ENCODE measurements around the gene ARL15.

The ARL15 gene

GRCh38 chr5:54022223-54022622 is 288.1 kb downstream of the ARL15 start:
- DNase-seq (ENCODE audit: low spot score) = no peak

DNA sequence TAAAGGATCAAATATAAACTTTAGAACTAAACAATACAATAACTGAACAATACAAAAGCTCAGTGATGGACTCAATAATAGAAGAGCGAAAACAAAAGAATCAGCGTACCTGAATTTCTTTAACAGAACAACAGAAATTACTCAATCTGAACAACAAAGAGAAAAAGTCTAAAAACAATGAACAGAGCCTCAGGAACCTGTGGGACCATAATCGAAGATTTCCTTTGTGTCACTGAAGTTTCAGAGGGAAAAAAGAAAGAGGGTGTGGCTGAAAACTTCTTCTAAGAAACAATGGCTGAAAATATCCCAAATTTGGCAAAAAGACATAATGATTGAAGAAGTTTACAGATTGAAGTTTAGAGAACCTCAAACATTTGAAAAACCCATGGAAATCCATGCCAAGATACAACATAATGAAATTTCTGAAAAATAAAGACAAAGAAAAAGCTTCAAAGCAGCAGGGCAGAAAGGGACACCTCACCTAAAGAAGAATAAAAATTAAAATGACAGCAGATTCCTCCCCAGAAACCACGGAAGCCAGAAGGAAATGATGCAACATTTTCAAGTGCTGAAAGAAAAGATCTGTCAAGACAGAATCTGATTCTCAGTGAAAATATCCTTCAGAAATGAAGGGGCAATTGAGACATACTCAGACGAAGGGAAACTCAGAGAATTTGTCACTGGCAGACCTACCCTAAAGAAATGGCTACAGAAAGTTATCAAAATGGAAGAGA is 288.8 kb downstream of the ARL15 start:
- DNase-seq (ENCODE audit: low spot score) = no peak

GRCh38 chr5:54018438-54018837 is 291.9 kb downstream of the ARL15 start:
- DNase-seq (ENCODE audit: low spot score) = no peak

DNA sequence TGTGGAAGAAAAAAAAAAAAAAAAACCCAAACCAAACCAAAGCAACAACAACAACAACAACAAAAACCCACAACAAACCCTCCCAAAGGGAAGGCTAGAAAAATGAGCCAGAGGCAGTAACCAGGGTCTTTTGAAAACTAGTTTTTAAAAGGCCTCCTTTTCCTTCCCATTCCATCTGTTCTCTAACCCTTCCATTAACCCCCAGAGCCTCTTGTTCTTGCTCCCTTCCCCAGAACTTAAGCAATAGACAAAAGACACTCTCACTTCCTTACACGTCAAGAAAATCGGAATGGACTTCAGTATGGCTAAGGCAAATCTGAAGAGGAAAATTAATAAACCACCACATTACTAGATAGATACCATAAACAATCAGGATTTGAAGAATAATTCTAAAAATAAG is 292.8 kb downstream of the ARL15 start:
- no peak for DNase-seq (ENCODE audit: low spot score)

DNA sequence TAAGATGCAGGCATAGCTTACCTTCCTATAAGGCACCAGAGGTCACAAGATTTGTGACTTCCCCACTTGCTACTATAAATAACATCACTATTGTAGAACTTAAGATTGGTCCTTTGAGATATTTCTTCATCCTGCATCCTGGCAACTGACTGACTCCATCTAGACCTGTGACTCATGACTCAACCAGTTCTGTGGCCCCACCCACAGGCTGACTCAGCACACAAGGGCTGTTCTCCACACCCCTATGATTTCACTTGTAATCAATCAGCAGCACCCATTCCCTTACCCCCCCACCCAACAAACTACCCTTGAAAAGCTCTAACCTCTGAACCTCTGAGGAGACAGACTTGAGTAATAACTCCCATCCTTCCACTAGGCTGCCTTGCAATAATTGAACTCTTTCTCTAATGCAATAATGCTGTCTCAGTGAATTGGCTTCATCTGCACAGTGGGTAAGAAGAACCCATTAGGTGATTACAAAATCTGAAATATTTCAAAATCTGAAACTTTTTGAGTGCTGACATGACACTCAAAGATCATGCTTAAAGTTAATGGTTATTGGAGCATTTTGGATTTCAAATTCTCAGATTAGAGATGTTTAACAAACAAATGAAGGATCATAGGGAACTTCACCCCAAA is 296.7 kb downstream of the ARL15 start:
- DNase-seq (ENCODE audit: low spot score) = peak; percentile 53

DNA sequence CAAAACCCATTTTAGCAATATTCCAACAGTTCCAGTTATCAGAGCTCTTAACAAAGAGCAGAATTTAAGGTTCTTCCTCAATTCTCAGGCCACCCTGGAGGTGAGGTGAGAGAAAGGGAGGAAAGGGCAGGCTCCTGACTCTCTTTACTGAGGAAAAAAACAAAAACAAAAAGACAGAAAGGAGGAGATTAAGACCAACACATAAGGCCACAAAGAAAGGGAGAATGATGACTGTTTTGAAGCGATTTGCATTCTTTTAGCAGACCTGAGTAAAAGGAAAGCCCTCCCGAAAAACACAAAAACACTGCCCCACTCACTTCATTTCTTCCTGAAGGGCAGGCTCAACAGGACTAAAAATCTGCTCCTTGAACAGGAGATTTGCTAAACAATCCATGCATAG is 300.5 kb downstream of the ARL15 start:
- DNase-seq (ENCODE audit: low spot score) = no peak

- no peak for DNase-seq (ENCODE audit: low spot score)
Measured at GRCh38 chr5:54009357-54009756, 301.0 kb downstream of the ARL15 start.

DNA sequence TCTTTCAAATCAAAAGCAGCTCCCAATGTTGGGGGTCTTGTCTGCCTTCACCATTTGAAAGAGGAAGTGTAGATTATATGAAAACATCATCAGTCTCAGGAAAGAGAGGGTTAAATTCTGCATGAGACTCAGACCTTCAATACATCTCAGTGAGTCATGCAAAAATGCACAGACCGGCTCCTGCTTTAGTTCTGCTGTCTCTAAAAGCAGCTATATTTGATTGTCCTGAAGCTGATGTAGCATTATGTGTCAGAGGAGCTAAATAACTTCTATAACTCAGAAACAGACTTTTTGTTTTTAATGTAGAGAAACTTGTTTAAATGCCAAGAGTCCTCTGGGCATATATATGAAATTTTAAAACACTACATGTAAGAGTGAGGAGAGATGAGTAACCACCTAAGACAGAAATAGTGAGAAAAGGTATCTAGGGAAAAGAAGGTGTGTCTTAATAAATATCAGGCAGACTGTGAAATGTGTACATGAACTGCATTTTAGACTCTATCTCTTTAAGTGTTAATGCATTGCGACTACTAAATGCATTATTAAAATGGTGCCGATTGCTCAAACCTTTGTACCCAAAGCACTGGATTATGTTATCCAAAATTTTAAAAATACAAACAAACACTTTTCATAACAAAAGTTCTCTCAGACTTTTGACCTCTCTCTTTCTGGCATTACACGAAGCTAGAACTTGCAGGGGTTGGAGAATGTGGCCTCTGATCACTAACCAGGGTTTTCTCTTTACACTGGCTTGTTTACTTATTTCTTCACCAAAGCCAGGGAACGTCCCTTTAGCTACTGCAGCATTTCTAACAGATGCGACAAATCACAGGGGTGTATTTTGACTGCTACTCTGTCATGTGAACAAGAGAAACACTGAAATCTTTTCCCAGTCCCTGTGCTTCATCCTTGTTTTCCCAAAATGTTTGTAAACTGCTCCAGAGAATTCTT is 302.3 kb downstream of the ARL15 start:
- DNase-seq (ENCODE audit: low spot score) = no peak

DNA sequence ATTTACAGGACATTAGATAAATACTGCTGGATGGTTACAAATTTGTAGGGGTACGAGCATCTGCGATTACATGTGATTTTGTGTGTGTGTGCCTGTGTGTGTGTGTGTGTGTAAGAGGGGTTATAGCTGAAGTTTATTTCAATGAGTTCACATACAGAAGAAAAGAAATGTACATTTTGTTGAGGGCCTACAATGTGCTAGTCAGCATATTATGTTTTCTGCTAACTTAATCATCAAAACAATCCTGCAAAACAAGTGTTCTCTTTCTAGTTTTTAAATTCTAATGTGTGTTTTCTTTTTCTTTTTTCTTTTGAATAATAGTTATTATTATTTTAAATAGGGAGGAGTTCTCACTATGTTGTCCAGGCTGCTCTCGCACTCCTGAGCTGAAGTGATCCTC is 305.7 kb downstream of the ARL15 start:
- no peak for DNase-seq (ENCODE audit: low spot score)

DNA sequence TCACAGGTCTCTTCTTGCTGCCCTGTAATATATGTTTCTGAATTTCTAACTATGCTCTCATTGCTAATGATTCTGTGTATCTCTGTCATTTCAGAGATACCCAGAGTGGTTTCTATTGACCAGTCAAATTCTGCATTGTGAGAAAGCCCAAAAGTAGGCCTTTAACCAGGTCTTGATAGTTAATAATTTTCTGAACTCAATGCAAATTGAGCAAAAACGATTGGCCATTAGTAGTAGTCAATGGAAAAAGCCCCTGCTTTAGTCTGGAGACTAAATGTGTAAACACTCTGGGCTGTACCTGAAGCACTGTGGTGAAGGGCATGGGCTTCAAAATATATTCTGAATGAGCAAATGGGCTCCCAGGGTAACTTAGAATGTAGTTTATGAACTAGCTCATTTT is 307.6 kb downstream of the ARL15 start:
- DNase-seq (ENCODE audit: low spot score) = no peak

- no peak for DNase-seq (ENCODE audit: low spot score)
Measured at GRCh38 chr5:54001976-54002775, 308.2 kb downstream of the ARL15 start.

DNA sequence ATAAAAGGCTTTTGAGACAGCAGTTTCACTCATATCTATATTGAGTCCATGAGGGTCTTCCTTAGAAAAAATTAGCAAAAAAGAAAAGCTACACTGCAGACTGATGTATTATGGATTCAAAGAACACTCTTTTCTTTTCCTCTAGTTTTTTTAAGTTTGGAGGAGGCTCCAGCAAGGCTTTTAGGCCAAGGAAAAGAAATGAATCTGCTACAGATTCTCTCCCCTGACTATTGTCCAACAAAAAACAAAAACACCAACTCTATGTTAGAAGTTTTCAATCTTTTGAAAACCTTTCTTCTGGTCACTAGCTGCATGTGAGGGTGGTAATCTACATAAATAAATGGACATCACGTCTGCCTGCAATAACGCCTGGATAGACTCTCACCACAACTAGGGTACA is 310.4 kb downstream of the ARL15 start:
- DNase-seq (ENCODE audit: low spot score) = no peak

- DNase-seq (ENCODE audit: low spot score) = no peak
Measured at GRCh38 chr5:53997736-53998627, 312.4 kb downstream of the ARL15 start.

- no peak for DNase-seq (ENCODE audit: low spot score)
Measured at GRCh38 chr5:53996008-53996407, 314.4 kb downstream of the ARL15 start.

- peak; percentile 19 for DNase-seq (ENCODE audit: low spot score)
Measured at GRCh38 chr5:53994148-53994547, 316.2 kb downstream of the ARL15 start.

- DNase-seq (ENCODE audit: low spot score) = no peak
Measured at GRCh38 chr5:53991942-53992341, 318.4 kb downstream of the ARL15 start.

DNA sequence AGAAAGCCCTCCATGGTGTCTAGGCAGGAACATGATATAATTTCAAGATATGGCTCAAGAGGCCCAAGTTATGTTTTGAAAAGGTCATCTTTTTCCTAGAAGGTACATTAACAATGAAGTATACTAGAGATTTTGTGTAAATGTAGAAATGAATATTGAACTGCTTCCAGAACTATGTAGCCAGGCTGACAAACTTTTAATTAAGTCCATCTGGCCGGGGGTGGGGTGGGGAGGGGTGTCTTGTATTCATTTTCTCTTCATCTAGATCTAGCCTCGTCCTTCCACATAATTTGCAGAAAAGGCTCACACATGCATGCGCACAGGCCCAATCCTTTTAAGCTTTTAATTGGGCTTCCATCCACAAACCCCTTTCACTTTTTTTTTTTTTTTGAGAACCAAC is 323.3 kb downstream of the ARL15 start:
- no peak for DNase-seq (ENCODE audit: low spot score)

DNA sequence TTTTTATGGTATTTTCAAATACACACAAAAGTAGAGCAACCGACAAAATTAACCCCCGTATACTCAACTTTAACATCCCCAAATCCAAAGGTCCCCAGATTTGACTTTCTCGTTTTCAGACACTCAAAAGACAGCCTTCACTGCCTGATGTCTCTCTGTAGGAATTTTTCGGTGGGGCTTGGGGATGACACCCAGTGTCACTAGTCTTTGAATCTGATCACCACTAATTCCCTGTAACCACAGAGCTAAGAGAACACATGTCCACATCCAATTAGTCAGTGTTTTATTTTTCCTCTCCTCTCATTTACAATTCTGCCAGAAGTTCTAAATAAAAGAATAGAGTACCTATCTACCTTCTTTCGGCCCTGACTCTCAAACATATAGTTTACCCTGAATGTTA is 324.6 kb downstream of the ARL15 start:
- no peak for DNase-seq (ENCODE audit: low spot score)

DNA sequence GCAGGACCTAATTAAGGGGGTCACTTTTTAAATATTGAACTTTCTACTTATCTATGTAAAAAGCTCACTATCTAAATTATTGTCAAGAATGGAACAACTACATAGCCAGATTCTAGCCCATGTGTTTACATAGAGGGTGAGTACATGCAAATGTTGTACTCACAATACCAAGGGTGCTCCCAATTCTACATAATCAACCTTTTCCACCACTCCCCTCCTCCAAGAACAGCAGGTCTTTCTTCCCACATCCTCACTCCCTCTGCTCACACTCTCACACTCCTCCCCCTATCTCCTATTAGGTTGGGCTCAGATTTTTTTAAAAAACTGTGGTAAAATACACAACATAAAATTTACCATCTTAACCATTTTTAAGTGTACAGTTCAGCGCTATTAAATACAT is 325.4 kb downstream of the ARL15 start:
- DNase-seq (ENCODE audit: low spot score) = no peak

DNA sequence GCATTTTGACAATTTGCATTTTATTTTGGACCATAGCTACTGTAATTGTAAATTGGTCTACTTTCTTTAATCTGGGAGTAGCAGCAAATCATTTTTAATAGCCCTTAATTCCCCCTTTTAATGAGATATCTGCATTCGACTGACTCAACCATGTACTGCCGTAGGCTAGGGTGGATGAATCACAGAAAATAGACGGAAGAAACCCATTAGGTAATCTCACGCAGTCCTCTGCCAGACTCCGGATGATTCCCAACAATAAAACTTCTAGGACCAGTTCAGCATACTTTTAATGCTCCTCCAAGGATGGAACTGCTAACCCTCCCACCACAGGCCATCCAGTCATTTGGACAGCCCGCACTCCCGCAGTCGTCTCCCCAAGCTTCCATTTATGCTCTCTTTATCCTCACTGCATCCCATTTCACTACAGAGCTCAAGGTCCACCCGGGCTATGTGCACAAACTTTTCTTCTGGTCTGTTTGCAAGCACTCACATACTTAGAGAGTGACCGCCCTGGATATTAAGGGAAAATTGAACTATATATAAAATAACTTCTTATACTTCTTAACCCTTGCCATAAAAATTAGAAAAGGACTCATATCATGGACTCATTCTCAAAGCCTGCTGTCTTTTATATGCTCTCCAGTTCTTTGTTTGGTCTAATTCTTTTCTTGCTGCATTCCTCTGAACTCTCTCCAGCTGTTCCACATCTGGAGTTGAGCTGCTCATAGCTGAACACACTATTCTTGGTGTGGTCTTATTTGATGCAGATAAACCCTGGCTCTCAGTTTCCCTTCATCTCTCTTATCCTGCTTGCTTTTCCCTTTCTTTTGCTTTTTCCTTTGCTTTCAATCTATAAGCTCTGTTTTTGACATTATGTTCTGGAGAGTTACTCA is 326.6 kb downstream of the ARL15 start:
- DNase-seq (ENCODE audit: low spot score) = no peak

Data from AG08396 (cell line).